ENCODE measurements around the gene PDE4D.

Gene PDE4D

DNA sequence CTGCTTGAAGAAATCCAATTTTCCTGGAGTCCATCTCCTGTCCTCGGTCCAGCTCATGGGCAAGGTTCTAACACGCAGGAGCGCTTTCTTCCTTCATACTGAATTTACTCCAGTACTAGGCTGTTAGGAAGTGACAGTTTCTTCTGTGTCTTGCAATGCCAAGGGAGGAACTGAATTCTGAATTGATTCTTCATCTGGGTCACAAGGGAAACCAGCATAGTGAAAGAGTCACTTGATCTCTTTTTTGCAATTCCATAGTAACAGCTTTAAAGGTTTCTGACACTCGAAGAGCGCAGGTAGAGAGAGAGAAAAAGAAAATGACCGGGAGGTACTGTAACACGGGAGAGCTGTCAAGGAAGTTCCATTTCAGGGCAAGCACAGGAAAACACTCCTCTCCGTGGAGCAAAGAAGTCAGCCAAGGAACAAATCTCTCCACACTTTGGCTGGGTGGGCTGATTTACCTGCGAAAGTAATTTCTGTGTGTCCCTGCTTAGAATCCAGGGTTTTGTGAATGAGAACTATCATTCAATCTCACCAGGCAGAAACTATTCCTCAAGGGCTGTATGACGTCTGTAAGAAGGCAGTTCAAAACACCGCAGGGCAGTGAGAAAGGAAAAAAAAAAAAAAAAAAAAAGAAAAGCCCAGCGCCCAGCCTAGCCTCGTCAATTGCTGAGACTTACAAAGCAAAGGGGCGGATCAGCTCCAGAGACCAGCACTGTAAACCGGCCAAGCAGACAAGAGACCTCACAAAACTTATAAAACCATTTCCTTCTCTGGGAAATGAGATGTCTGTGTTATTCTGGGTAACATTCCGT, 617.8 kb downstream of the PDE4D start:
- DNase-seq = peak; percentile 42

DNA sequence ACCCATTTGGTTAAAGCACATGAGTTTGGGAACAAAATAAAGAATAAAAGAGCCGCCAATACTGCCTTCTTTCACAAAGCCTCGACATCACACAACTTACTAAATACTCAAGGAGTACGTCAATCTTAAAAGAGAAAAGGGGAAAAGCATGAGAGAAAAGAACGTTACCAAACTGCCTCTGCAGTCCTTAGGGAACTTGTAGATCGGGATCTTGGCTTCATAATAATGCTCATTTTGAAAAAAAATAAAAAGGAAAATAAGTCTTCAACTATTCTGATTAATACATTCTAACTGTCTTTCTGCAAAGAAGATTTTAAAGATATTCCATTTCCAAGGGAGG, 618.4 kb downstream of the PDE4D start:
- no peak for DNase-seq

DNA sequence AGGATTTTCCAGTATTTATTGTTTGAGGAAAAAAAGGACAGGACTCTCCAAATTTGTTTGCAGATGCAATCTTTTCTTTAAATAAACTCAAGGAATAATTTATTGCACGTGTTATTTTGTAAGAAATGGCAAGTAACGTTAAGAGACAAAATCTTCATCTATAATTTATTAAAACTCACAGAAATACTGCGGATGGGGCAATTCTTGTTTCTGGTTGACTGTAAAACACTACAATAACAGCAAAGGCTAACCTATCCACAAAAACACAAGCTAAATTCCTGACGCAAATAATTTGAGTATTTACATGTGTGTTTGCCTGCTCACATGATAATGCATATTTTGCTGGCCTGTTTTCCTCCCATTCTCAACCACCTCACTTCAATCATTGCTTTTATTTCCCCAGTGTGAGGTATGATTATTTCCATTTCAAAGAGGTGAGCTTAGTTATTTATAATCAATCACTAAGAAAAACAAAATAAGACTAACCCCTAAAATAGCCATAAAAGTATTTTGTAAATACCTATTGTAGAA, 619.4 kb downstream of the PDE4D start:
- no peak for DNase-seq

DNA sequence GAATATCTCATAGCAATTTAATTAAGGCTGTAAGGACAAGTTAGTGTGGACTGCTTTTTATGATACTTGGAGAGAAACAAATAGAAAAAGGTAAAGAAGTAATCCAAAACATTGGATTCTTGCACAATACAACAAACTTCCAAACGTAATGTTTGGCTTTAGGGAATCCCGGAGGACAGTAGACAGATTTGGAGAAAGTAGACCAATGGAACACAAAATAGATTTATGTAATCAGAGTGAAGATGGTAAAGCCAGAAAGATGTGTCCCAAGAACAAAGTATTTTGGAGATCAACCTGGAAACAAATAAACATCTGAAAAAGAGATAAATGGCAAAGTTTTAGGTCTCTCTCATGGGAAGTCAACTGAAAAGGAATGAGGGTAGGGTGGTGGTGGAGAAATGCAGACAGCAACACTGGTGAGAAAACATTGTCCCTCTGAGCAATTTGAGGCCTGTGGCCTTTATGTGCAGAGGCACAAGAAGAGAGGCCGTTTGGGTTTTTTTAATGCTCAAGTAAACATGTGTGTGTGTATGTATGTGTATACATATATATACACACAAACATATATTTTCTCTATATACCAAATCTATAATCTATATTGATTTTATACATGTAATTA, 620.6 kb downstream of the PDE4D start:
- no peak for DNase-seq

DNA sequence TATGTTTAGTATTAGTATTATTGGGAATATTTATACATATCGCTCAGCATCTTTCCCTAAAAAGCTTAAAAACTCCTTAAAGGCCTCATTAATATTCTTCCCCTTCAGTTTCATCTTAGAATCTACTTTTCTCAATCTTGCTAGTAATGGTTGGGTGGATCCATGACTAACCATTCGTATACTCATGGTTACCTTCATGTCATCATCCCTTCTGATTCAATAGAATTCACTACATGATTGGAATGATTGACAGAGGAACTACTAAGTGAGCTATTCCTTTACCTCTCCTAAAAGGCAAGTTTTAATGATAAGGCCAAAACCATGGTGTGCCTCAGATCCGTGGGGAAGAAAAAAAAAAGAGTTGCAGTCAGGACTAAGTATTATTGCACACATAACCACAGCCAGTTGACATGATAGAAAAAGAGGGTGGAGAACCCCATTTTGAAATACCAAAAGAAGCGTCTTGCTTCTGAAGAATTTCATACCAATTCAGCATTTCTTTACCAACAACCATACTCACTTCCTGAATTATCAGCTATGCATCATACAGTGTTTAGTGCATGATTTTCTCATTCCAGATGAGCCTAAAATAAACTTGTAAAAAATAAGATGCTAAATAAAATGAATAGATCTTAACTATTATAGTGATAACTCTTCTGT, 624.6 kb downstream of the PDE4D start:
- no peak for DNase-seq

DNA sequence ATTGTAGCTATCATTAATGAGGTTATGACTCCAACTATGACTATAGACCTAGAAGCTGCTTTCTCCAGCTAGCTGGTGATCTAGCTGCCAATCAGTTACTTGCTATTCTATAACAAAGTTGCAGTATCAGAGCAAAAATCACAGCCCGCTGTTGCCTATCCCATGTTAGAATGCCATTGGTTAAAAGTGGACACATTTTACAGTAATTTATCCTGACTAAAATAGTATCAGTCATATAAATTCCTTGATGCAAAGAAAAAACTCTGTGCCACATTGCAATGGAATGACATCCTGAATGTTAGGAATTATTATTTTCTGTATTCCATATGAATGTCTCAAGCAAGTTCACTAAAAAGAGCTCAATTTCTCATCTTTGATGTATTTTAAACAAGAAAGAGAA, 626.5 kb downstream of the PDE4D start:
- peak; percentile 77 for DNase-seq

DNA sequence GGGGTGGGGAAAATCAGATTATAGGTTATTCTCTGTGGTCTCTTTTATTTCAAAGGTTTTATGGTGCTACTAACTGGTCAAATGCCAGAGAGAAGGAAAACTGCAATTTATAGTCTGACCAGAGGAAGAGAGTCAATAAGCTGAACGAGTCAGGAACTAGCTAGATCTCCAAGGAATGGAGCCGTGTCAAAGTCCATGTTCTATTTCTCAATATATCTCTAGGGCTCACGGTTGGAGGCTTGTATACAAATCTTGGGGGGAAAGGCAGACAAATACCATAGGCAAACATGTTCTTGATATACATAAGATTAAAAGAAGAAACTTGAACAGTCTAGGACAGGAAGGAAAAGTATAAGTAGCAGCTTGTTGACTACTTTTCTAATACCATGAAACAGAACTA, 627.1 kb downstream of the PDE4D start:
- DNase-seq = no peak

DNA sequence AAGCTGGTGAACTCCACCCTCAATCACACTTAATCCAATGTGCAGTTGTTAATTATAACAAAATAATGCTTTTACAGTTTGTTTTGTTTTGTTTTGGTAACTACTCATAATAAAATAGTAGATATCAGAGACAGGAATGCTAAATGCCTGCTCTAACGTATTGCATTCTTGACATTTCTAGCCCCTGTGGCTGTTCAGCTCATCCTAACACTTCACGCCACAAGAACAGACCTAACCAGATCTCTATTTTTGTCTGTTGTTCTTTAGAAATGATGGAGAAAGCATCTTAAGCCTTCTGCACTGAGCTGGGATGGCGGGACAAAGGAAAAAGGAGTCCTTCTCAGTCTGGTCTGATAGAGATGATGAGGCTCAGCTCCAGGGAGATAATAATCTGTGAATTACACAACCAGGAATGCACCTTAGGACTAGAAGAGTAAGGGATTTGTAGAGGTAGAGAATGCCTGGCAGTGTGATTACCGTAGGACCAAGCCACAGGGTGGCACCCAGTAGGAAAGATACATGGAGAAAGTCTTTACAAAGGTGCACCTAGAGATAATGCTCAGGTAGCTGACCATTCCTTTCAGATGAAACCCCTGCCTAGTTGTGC, 628.8 kb downstream of the PDE4D start:
- peak; percentile 60 for DNase-seq

DNA sequence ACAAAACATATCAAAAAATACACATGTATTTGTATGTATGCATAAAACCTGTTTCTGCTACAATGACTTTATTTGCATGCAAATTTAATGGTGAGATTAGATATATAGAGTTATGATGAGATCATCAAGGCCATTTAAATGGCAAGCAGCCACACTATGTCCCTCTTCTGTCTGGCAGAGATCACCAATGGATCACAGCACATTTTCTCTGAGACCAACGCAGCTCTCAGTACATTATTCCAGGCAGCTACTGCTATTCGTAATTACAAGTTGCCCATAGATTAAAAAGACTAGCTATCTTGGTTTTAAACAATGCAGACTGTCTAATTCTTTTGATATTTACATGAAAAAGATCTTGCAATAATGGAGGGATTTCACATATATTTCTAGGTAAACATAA, 629.5 kb downstream of the PDE4D start:
- no peak for DNase-seq

DNA sequence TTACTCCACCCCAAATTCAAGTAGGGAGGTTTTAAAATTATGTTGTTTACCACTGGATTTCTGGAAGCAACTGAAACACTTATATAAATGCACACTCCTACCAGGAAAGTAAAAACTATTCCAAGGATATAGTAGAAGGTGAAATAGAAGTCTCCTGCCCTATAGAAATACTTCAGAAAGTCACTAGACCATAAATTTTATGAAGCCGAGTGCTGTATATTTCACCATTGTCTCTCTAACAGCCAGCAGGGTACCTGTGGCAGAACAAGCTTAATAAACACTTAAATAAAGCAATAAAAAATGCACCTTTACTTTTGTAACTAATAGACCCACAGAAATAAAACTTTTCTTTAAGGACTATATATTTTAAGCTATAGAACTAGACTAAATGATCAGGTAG, 631.6 kb downstream of the PDE4D start:
- DNase-seq = no peak

DNA sequence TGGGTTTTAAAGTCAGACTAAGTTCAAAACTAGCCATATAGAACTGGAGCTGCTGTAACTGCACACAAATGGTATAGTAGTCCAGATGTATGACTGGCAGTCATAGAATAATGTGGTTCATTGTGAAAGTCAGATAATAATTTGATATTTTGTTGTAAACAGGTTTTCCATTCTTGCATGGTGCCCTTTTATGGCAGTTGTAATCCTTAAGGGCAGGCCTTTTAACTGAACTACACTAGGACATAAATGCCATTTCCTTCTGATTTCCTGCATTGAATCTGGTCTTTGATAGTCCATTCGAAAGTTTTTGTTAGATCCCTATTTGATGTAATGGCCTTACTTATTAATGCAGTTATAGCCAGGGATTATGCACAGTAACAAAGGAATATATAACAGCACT, 632.6 kb downstream of the PDE4D start:
- DNase-seq = no peak

DNA sequence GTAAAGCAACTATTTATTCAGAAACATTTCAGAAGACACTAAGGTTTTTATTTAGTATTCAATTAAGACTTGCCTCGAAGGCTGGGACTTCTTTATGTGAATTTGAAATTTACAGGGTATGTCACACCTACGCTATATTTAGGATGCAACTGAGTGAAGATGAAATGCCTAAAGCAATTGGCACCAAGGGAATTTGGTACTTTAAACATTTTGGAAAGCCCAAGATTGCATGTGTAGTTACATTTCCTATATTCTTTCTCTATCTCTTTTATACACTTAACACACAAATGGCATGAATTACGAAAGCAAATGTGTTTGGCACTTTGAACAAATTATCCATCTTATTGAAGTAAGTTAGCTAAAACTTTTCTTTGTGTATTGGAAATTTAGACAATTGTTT, 633.3 kb downstream of the PDE4D start:
- DNase-seq = no peak

DNA sequence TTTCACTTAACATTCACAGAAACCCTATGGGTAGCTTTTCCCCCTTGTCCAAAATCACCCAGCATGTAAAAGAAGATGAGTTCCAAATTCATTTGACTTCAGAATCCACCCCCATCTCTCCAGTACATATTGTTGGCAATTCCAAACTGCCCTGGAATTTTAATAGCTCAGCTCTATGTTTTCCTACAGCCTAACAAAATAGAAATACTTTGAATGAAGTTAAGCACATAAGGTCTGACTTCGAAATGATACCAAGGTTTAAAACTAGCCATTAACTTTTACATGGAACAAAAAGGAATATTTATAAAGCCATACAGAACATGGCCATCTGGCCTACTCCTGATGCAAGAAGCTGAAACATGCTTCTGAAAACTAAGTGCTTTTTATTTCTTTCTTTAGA, 634.3 kb downstream of the PDE4D start:
- peak; percentile 35 for DNase-seq

DNA sequence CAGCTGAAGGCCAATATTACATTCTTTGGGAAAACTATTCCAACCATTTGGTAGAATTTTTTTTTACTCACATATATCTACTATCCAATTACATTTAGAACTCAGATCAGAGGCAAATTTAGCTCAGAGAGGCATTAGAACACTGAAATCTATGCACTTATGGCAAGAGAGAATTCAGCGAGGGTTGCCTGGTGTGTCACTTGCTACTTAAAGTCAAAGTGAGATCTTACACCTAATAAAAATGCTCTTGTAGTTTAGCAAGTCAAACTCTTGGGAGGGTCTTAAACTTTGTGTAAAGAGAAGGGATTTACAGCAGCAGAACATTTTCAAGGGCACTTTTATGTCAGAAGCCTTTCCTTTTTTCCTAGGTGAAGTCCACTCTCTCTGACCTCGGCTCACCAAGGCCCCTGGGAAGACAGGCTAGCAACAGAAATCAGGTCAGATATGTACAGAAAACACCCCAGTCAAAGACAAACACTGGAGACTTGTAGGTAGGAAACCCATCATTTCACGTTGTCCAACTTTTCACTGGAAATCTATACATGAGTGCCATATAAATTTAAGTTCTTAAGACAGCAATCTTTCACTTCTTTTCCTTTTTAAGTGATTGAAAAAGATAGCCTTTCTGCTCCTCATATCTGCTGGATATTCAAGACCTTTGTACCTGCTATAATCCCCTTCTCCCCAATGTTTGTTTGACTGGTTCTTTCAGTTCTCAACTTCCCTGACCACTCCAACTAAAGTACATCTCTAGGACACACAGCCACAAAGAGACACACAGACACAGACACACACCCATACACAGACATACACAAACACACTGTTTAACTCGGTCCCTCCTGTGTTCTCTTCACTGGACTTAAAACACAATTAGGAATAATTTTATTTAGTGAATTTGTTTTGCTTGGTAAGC, 635.8 kb downstream of the PDE4D start:
- no peak for DNase-seq

DNA sequence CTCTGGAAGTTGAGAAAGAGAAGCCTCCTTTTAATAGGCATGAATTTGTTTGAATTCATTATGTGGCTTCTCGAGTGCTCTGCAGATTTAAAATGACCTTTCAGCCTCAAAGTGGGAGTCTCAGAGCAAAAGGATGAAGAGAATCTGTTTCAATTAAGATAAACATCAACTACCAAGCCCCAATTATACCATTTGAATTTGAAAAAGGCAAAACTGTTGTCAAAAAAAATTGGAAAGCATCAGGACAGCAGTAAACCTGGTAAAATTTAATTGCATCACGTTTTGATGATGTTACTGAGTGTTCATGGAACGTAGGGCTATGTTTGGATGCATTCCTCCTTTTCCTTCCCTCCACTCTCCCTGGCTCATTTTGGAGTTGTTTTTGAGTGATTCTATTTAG, 637.2 kb downstream of the PDE4D start:
- DNase-seq = no peak

DNA sequence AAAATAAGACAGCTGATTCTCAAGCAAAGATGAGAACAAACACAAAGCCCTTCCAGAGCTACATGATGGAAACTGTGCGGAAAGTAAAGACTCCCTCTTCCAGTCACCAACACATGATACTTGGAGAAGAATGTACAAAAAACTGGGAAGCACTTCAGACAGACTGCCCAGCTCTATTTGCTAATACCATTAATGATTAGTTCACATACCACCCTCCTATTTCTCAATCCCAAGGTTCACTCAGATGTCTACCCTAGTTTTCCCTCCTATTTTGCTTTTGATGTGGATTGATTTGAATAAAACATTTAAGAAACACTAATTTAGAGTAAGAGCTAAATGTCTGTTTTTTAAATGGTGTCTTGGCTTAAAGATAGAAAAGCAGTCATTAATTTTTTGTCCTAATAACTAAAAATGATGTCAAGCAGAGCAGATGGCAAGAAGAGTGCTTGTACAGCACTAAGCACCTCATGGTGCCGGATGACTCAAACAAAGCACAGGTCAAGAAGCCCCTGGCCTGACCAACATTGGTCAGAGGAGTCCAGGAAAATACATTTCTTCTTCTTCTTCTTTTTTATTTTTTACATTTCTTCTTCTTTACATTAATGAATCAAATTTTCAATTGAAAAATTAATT, 639.4 kb downstream of the PDE4D start:
- DNase-seq = no peak

DNA sequence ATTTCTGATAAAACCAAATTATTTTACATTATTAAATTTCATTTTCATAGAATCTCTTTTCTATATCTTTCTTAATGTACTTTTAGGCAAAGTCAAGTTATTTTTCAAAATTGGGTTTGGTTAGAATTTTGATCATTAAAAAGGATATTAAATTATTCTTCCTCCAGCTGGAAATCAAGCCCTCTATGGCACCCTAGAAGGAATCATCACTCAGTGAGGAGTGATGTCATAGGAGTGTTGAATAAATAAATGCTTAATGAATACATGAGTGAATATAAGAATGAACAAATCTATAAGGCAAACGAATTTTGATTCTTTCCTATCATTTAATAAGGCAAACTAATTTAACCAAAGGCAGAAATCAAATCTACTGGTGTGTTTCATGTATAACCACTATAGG, 639.9 kb downstream of the PDE4D start:
- no peak for DNase-seq

DNA sequence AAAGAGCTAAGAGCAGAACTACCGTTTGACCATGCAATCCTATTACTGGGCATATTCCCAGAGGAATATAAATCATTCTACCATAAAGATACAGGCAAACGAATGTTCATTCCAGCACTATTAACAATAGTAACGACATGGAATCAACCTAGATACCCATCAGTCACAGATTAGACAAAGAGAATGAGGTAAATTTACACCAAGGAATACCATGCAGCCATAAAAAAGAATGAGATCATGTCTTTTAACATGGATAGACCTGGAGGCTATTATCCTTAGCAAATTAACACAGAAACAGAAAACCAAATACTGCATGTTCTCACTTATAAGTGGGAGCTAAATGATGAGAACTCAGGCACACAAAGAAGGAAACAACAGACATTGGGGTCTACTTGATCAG, 641.9 kb downstream of the PDE4D start:
- DNase-seq = no peak

DNA sequence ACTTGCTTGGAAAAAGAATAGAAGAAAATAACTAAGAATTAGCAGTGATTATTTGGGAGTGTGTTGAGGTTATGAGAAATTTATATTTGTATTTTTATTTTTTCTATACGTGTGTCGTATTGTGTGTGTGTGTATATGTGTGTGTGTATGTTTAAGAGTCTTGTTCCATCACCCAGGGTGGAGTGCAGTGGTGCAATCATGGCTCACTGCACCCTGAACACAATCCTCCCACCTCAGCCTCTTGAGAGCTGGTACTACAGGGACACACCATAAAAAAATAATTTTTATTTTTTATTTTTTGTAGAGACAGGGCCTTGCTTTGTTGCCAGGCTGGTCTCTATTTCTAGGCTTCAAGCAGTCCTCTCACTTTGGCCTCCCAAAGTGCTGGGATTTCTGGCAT, 643.8 kb downstream of the PDE4D start:
- no peak for DNase-seq

DNA sequence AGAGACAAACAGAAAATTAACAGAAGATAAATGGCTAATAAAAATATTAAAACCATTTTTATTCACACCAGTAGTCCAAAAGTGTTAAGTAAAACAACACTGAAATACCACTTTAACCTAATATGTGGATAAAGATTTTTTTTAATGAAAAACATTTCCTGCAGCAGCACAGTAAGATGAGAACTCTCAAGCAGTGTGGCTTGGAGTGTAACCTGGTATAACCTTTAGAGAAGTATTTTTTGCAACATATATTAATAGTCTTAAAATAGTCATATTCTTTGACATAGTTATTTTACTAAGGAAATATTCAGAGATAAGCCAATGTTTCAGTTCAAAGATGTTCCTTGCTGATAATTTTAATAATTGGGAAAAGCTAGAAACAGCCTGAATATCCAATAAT, 644.4 kb downstream of the PDE4D start:
- peak; percentile 43 for DNase-seq

DNA sequence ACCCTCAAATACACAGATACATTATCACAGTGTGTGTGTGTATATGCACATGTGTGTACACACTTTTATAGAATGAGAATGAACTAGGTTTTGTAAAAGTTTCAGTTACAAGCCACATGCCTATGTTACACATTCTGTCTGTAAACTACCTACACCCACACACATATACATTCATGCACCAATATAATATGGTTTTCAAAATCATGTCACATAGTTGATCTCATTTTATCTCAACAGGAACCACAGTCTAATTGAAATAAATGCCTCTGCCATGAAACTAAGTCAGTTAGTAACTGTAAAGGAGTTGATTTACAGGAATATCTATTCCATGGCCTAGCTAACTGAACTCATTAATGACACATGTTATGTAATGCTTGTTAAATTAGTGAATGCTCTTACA, 646.6 kb downstream of the PDE4D start:
- DNase-seq = no peak
